Vagina (tissue), 2 donors: ENCODE measurements around the gene PINLYP.

Experiments
- POLR2A ChIP-seq, 2 donors: fragments of 450-650 bp; IDR thresholded peaks; one replicate each; pipeline ENCODE4 v1.6.1; 2017; ENCODE audit warnings: antibody characterized with exemption in 2 of 2, mild to moderate bottlenecking in 2 of 2, moderate library complexity in 2 of 2
- POLR2AphosphoS5 ChIP-seq, 2 donors: sonication (generic); formaldehyde crosslinking; IDR thresholded peaks; one replicate each; pipeline ENCODE4 v1.9.0; 2017; ENCODE audit warnings: antibody characterized with exemption in 2 of 2, mild to moderate bottlenecking in 2 of 2, low read depth in 1 of 2; ENCODE audit not compliant: insufficient read depth in 1 of 2
- TF ChIP-seq, protein P1 (sequence below), 3 experiments: fragments of 450-650 bp in 2 of 3; fragments of 200-600 bp in 1 of 3; sonication (generic) in 1 of 3; IDR thresholded peaks; one replicate each; pipeline ENCODE4 v1.5.1; 2017 to 2019; ENCODE audit warnings: antibody characterized with exemption in 3 of 3, mild to moderate bottlenecking in 2 of 3, moderate library complexity in 2 of 3

DNA sequence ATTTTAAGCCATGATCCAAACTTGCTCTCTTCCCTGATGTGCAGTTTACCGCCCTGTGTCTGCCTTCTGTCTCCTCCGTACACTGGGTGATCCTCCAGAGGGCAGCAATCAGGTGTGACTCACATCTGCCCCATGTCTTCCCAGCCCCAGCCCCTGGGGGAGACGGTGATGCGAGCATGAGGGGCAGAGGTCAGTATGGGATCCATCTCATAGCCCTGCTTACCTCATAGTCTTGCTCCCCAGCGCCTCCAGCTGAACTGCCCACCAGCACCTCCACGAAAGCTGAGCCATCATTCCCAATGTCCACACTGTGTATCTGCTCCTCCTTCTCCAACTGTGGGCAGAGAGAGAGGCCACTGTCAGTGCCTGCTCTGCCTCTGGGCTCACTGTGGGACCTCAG is 14.9 kb upstream of the PINLYP start:
- TF ChIP-seq POLR2A (IDR thresholded peaks at IDR 0.05) (no peak), POLR2AphosphoS5 (IDR thresholded peaks at IDR 0.05; ENCODE audit: insufficient read depth in 1 of 2, low read depth in 1 of 2) (no peak)
- TF ChIP-seq, protein P1, sequence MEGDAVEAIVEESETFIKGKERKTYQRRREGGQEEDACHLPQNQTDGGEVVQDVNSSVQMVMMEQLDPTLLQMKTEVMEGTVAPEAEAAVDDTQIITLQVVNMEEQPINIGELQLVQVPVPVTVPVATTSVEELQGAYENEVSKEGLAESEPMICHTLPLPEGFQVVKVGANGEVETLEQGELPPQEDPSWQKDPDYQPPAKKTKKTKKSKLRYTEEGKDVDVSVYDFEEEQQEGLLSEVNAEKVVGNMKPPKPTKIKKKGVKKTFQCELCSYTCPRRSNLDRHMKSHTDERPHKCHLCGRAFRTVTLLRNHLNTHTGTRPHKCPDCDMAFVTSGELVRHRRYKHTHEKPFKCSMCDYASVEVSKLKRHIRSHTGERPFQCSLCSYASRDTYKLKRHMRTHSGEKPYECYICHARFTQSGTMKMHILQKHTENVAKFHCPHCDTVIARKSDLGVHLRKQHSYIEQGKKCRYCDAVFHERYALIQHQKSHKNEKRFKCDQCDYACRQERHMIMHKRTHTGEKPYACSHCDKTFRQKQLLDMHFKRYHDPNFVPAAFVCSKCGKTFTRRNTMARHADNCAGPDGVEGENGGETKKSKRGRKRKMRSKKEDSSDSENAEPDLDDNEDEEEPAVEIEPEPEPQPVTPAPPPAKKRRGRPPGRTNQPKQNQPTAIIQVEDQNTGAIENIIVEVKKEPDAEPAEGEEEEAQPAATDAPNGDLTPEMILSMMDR (IDR thresholded peaks at IDR 0.05): no peak
